HepG2 (cell line): ENCODE results near the gene JMJD8. TPM values are rescaled to one million over a fixed set of nuclear protein-coding genes. Genes with fewer than 3 reads are reported as not detected.
A peak's percentile ranks its signal among the peaks of the same experiment; 100 is the strongest.

ENCODE experiments used
- ATF7 ChIP-seq, 2 experiments: fragments of 450-650 bp in 1 of 2; sonication (generic) in 1 of 2; formaldehyde crosslinking in 1 of 2; IDR thresholded peaks; 2 replicates each; pipeline versions ENCODE4 v1.4.0 to v1.6.1; 2016 to 2020; ENCODE audit warnings: antibody characterized with exemption in 1 of 2, mild to moderate bottlenecking in 1 of 2, missing genetic modification reagents in 1 of 2
- ATRX ChIP-seq: sonication (generic); formaldehyde crosslinking; IDR thresholded peaks from 2 replicates; pipeline ENCODE4 v1.4.0; 2020; ENCODE audit warnings: missing genetic modification reagents, borderline replicate concordance
- HNRNPL ChIP-seq: fragments of 200-400 bp; formaldehyde crosslinking; IDR thresholded peaks from 2 replicates; pipeline ENCODE4 v1.6.1; 2017; ENCODE audit warnings: mild to moderate bottlenecking, low read depth, low read length
- ISL2 ChIP-seq: sonication (generic); formaldehyde crosslinking; IDR thresholded peaks from 2 replicates; pipeline ENCODE4 v1.5.0; 2020; ENCODE audit warnings: missing genetic modification reagents
- KAT2B ChIP-seq: fragments of 150-350 bp; IDR thresholded peaks from 2 replicates; pipeline ENCODE4 v1.6.1; 2014; ENCODE audit warnings: low read depth, low read length, borderline replicate concordance
- KDM5B ChIP-seq: sonication (generic); formaldehyde crosslinking; IDR thresholded peaks from 2 replicates; pipeline ENCODE4 v1.4.0; 2020; ENCODE audit warnings: missing genetic modification reagents, mild to moderate bottlenecking, borderline replicate concordance
- MED8 ChIP-seq: sonication (generic); formaldehyde crosslinking; IDR thresholded peaks from 2 replicates; pipeline ENCODE4 v1.8.1; 2023; ENCODE audit warnings: mild to moderate bottlenecking, missing genetic modification reagents; ENCODE audit not compliant: insufficient replicate concordance
- MYC ChIP-seq: sonication (generic); formaldehyde crosslinking; IDR thresholded peaks from 2 replicates; pipeline ENCODE4 v1.9.0; 2021; ENCODE audit warnings: missing genetic modification reagents, borderline replicate concordance
- NCOA5 ChIP-seq: sonication (generic); formaldehyde crosslinking; IDR thresholded peaks from 2 replicates; pipeline ENCODE4 v1.4.0; 2020; ENCODE audit warnings: missing genetic modification reagents
- NFE2L1 ChIP-seq: sonication (generic); formaldehyde crosslinking; IDR thresholded peaks from 2 replicates; pipeline ENCODE4 v1.4.0; 2020; ENCODE audit warnings: missing genetic modification reagents, mild to moderate bottlenecking, borderline replicate concordance
- NR2F2 ChIP-seq: IDR thresholded peaks from 2 replicates; pipeline ENCODE4 v1.6.1; 2012; ENCODE audit warnings: low read depth, inconsistent platforms, borderline replicate concordance
- PHF21A ChIP-seq: sonication (generic); formaldehyde crosslinking; IDR thresholded peaks from 2 replicates; pipeline ENCODE4 v1.5.0; 2020; ENCODE audit warnings: mild to moderate bottlenecking, missing genetic modification reagents
- PITX1 ChIP-seq: sonication (generic); formaldehyde crosslinking; IDR thresholded peaks from 2 replicates; pipeline ENCODE4 v1.5.1; 2020; ENCODE audit warnings: mild to moderate bottlenecking, missing genetic modification reagents
- RAD51 ChIP-seq: fragments of 450-650 bp; IDR thresholded peaks from 2 replicates; pipeline ENCODE4 v1.6.1; 2016; ENCODE audit warnings: borderline replicate concordance
- RARG ChIP-seq: sonication (generic); formaldehyde crosslinking; IDR thresholded peaks from 2 replicates; pipeline ENCODE4 v1.4.0; 2020; ENCODE audit warnings: low read depth, mild to moderate bottlenecking, missing genetic modification reagents
- SMC3 ChIP-seq: IDR thresholded peaks from 2 replicates; pipeline ENCODE4 v1.6.1; 2011; ENCODE audit warnings: low read length, improper control_type of control experiment
- ZFP62 ChIP-seq: sonication (generic); formaldehyde crosslinking; IDR thresholded peaks from 2 replicates; pipeline ENCODE4 v1.4.0; 2020; ENCODE audit warnings: missing genetic modification reagents
- ZNF263 ChIP-seq: sonication (generic); formaldehyde crosslinking; IDR thresholded peaks from 2 replicates; pipeline ENCODE4 v1.4.0; 2020; ENCODE audit warnings: missing genetic modification reagents
- ZNF546 ChIP-seq: sonication (generic); formaldehyde crosslinking; conservative IDR thresholded peaks from 2 replicates; pipeline ENCODE4 v1.8.1; 2023; ENCODE audit warnings: mild to moderate bottlenecking, missing genetic modification reagents
- ZNF547 ChIP-seq: sonication (generic); formaldehyde crosslinking; IDR thresholded peaks from 2 replicates; pipeline ENCODE4 v1.5.1; 2020; ENCODE audit warnings: mild to moderate bottlenecking, missing genetic modification reagents
- ZNF569 ChIP-seq: sonication (generic); formaldehyde crosslinking; IDR thresholded peaks from 2 replicates; pipeline ENCODE4 v1.5.0; 2020; ENCODE audit warnings: mild to moderate bottlenecking, missing genetic modification reagents, moderate library complexity, borderline replicate concordance
- ZNF841 ChIP-seq: sonication (generic); formaldehyde crosslinking; IDR thresholded peaks from 2 replicates; pipeline ENCODE4 v1.8.1; 2023; ENCODE audit warnings: missing genetic modification reagents, borderline replicate concordance
- polyA plus RNA-seq, 8 experiments: library from polyadenylated mRNA; depleted of rRNA in 3 of 8; stranded (reverse) in 7 of 8; unstranded in 1 of 8; fragments of >200 nt; fragmentation: Illumina TruSeq in 4 of 8; extraction: Trizol in 4 of 8; gene quantifications; 2 replicates each; pipeline versions ENCODE4 v1.2.1 to v1.2.3, GENCODE V29; 2011 to 2016; ENCODE audit warnings: low read depth in 4 of 8, missing spikeins in 1 of 8, mixed read lengths in 1 of 8; ENCODE audit not compliant: insufficient read depth in 1 of 8
- total RNA-seq, 5 experiments: library from RNA; depleted of rRNA; stranded (reverse); fragments of >200 nt; fragmentation: Illumina TruSeq; extraction: Trizol; gene quantifications; 2 replicates each; pipeline ENCODE4 v1.2.3, GENCODE V29; 2016; ENCODE audit warnings: low read depth in 1 of 5
- TF ChIP-seq, protein P1 (sequence below): sonication (generic); formaldehyde crosslinking; IDR thresholded peaks from 2 replicates; pipeline ENCODE4 v1.4.0; 2020; ENCODE audit warnings: missing genetic modification reagents
- TF ChIP-seq, protein P2 (sequence below): sonication (generic); formaldehyde crosslinking; IDR thresholded peaks from 2 replicates; pipeline ENCODE4 v1.8.1; 2023; ENCODE audit warnings: mild to moderate bottlenecking, missing genetic modification reagents, borderline replicate concordance
- TF ChIP-seq, protein P3 (sequence below): sonication (generic); formaldehyde crosslinking; IDR thresholded peaks from 2 replicates; pipeline ENCODE4 v1.5.1; 2020; ENCODE audit warnings: missing genetic modification reagents, mild to moderate bottlenecking, borderline replicate concordance
- TF ChIP-seq, protein P4 (sequence below): sonication (generic); formaldehyde crosslinking; IDR thresholded peaks from 2 replicates; pipeline ENCODE4 v1.4.0; 2020; ENCODE audit warnings: mild to moderate bottlenecking, missing genetic modification reagents

Gene JMJD8
- total and polyA plus RNA-seq, 2 of the 13 experiments (the other 11 are each of a cell fraction or from before 2014, with no cell fraction given): 2.6 to 11.8 TPM

DNA sequence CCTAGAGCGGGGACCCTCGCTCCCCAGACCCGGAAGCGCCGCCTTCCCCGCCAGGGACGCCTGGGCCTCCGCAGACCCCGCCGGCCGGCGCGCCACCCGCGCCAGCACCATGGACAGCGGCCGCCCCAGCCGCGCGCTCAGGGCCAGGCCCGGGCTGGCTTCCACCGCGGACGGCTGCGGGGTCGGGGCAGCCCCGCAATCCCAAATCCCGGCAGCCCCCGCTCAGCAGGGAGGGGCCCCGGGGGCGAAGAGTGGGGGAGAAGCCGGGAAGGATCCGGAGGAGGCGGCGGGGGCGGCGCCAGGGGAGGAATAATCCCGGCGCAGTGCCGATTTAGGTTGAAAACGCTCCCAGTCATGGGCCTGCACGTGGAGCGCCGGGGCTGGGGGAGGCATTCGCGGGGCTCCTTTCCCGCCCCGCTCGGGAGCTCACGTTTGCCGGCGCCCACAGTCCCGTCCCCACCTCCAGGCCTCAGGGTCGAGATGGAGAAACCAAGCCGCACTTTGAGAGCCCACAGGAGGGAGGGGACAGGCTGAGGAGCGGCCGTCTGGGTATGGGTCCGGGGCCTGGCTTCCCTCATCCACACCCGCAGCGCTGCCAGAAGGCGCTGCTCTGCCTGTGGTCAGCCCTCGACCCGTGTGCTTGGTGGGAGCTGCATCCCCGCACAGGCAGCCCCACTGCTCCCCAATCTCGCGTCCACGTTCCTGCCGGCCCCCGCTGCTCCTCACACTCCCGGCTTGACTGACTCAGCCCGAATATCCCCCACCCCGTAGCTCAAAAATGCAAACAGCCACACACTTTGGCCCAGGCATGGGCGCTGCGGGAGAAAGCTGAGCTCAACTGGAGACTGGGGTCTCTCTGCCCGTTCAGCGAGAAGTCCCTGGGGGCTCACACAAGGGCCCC is 16.8 kb upstream of the JMJD8 start (continued):
- no peak for TF ChIP-seq ATF7 (IDR thresholded peaks at IDR 0.05)
- no peak for TF ChIP-seq ATF7 (CRISPR knock-in tag; IDR thresholded peaks at IDR 0.05)
- TF ChIP-seq, protein P1, sequence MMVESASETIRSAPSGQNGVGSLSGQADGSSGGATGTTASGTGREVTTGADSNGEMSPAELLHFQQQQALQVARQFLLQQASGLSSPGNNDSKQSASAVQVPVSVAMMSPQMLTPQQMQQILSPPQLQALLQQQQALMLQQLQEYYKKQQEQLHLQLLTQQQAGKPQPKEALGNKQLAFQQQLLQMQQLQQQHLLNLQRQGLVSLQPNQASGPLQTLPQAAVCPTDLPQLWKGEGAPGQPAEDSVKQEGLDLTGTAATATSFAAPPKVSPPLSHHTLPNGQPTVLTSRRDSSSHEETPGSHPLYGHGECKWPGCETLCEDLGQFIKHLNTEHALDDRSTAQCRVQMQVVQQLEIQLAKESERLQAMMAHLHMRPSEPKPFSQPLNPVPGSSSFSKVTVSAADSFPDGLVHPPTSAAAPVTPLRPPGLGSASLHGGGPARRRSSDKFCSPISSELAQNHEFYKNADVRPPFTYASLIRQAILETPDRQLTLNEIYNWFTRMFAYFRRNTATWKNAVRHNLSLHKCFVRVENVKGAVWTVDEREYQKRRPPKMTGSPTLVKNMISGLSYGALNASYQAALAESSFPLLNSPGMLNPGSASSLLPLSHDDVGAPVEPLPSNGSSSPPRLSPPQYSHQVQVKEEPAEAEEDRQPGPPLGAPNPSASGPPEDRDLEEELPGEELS: no peak
- TF ChIP-seq ZNF841 (CRISPR knock-in tag): peak; percentile 88; the same call in 1 of the 2 replicates
- TF ChIP-seq ZNF547 (CRISPR knock-in tag): peak; percentile 76; the same call in 1 of the 2 replicates
- peak; percentile 64; the same call in 1 of the 2 replicates for TF ChIP-seq RARG (CRISPR knock-in tag)
- TF ChIP-seq, protein P2, sequence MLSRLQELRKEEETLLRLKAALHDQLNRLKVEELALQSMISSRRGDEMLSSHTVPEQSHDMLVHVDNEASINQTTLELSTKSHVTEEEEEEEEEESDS (CRISPR knock-in tag): peak; percentile 41; the same call in 1 of the 2 replicates
- TF ChIP-seq ZNF546: 0 out of 2 replicates have a peak, but pooled peaks have one; percentile 38
- no peak for TF ChIP-seq PHF21A (CRISPR knock-in tag)
- TF ChIP-seq MED8 (CRISPR knock-in tag): no peak
- TF ChIP-seq ATRX (CRISPR knock-in tag): no peak
- TF ChIP-seq MYC (CRISPR knock-in tag): peak; percentile 51; the same call in 1 of the 2 replicates
- no peak for TF ChIP-seq RAD51
- TF ChIP-seq HNRNPL: no peak
- TF ChIP-seq, protein P3, sequence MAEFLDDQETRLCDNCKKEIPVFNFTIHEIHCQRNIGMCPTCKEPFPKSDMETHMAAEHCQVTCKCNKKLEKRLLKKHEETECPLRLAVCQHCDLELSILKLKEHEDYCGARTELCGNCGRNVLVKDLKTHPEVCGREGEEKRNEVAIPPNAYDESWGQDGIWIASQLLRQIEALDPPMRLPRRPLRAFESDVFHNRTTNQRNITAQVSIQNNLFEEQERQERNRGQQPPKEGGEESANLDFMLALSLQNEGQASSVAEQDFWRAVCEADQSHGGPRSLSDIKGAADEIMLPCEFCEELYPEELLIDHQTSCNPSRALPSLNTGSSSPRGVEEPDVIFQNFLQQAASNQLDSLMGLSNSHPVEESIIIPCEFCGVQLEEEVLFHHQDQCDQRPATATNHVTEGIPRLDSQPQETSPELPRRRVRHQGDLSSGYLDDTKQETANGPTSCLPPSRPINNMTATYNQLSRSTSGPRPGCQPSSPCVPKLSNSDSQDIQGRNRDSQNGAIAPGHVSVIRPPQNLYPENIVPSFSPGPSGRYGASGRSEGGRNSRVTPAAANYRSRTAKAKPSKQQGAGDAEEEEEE: no peak
- TF ChIP-seq ZNF263: 0 out of 2 replicates have a peak, but pooled peaks have one; percentile 46
- no peak for TF ChIP-seq NCOA5 (CRISPR knock-in tag)
- peak; percentile 52; the same call in 1 of the 2 replicates for TF ChIP-seq KDM5B (CRISPR knock-in tag)
- TF ChIP-seq ISL2 (CRISPR knock-in tag): 0 out of 2 replicates have a peak, but pooled peaks have one; percentile 17
- TF ChIP-seq ZFP62: no peak
- TF ChIP-seq, protein P4, sequence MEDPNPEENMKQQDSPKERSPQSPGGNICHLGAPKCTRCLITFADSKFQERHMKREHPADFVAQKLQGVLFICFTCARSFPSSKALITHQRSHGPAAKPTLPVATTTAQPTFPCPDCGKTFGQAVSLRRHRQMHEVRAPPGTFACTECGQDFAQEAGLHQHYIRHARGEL (CRISPR knock-in tag): no peak
- TF ChIP-seq SMC3: no peak
- no peak for TF ChIP-seq ZNF569 (CRISPR knock-in tag)
- TF ChIP-seq NR2F2: no peak
- no peak for TF ChIP-seq PITX1 (CRISPR knock-in tag)
- TF ChIP-seq NFE2L1 (CRISPR knock-in tag): no peak
- no peak for TF ChIP-seq KAT2B
